ENCODE results near the gene CHI3L2.

The CHI3L2 gene

DNA sequence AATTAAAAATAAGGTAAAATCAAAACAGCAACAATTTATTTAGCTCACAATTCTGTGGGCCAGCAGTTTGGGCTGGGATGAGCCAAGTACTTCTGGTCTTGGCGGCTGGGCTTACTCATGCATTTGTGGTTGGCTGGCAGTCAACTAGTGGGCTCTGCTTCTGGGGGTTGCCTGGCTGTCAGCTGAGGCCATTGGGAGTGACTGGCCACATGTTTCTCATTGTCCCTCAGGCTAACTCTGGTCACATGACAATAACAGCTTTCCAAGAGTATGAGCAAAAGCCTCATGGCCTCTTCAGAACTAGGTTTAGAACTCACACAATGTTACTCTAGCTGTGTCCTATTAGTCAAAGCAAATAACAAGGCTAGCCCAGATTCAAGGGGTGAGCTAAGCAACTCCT lies 47.6 kb downstream of the CHI3L2 start:
- TF ChIP-seq, protein P1, sequence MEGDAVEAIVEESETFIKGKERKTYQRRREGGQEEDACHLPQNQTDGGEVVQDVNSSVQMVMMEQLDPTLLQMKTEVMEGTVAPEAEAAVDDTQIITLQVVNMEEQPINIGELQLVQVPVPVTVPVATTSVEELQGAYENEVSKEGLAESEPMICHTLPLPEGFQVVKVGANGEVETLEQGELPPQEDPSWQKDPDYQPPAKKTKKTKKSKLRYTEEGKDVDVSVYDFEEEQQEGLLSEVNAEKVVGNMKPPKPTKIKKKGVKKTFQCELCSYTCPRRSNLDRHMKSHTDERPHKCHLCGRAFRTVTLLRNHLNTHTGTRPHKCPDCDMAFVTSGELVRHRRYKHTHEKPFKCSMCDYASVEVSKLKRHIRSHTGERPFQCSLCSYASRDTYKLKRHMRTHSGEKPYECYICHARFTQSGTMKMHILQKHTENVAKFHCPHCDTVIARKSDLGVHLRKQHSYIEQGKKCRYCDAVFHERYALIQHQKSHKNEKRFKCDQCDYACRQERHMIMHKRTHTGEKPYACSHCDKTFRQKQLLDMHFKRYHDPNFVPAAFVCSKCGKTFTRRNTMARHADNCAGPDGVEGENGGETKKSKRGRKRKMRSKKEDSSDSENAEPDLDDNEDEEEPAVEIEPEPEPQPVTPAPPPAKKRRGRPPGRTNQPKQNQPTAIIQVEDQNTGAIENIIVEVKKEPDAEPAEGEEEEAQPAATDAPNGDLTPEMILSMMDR (IDR thresholded peaks at IDR 0.05; ENCODE audit: low read length) = no peak
- TF ChIP-seq EZH2phosphoT487 (IDR thresholded peaks at IDR 0.05; ENCODE audit: low read length) = no peak
- TF ChIP-seq EZH2 (optimal IDR thresholded peaks at IDR 0.05; ENCODE audit: low read depth, low read length) = no peak
- H3K79me2 ChIP-seq (ENCODE audit: low read length) = no peaks in the 10 kb centered on the region
- no peaks in the 10 kb centered on the region for H3K4me1 ChIP-seq (ENCODE audit: low read length)
- no peak overlapping the region for H3K4me3 ChIP-seq (ENCODE audit: low read length)
- no peak overlapping the region for H3K27ac ChIP-seq (ENCODE audit: low read length)
- DNase-seq = no peak
- H3K9me3 ChIP-seq (replicated peaks; ENCODE audit: insufficient read depth, low read length) = no peaks in the 10 kb centered on the region
- H2AFZ ChIP-seq (ENCODE audit: low read length) = no peak overlapping the region
- H3K27me3 ChIP-seq (replicated peaks; ENCODE audit: insufficient read depth, low read length) = no peaks in the 10 kb centered on the region
- no peak overlapping the region for H3K9ac ChIP-seq (ENCODE audit: low read length)
- H3K4me2 ChIP-seq (ENCODE audit: low read depth, low read length) = no peak overlapping the region
- no peaks in the 10 kb centered on the region for H3F3A ChIP-seq (ENCODE audit: insufficient read depth, low read length)
- no peaks in the 10 kb centered on the region for H3K9me2 ChIP-seq (replicated peaks; ENCODE audit: insufficient read depth, low read length)
- no peaks in the 10 kb centered on the region for H3K36me3 ChIP-seq (replicated peaks; ENCODE audit: insufficient read depth, low read length)
- no peaks in the 10 kb centered on the region for H4K20me1 ChIP-seq (ENCODE audit: insufficient read depth, low read length)

DNA sequence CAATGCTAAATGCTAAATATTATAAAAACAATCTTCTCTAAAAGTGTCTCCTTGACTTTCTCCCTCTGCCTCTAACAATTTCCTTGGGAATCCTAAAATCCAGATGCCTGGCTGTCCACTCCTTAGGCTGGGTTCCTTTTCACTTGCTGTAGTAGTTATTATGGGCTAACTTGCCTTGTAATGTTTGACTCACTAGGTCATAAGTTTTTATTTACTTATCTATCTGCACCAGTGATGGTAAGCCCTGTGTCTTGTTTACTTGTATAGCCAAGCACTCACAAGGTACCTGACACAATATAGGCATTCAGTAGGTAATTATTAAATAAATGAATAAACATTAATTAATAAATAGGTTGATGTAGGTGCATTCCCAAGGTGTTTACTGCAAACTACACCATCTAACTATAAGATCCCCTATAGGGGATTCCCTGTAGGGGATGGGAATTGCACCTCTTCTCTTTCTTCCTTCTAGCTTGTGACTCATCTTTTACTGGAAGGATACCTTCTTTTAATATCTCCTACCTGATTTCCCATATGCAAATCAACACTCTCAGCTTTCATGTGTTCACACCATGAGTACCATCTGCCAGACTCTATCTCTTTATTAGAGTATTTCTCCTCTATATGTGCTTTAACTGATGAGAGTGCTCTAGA lies 48.4 kb downstream of the CHI3L2 start:
- Histone ChIP-seq H3K4me3 (ENCODE audit: low read length) (no peak overlapping the region), H4K20me1 (ENCODE audit: insufficient read depth, low read length) (no peaks in the 10 kb centered on the region), H3K9me2 (replicated peaks; ENCODE audit: insufficient read depth, low read length) (no peaks in the 10 kb centered on the region), H3K36me3 (replicated peaks; ENCODE audit: insufficient read depth, low read length) (no peaks in the 10 kb centered on the region), H2AFZ (ENCODE audit: low read length) (no peak overlapping the region), H3K9ac (ENCODE audit: low read length) (no peak overlapping the region), H3K27me3 (replicated peaks; ENCODE audit: insufficient read depth, low read length) (no peaks in the 10 kb centered on the region), H3K27ac (ENCODE audit: low read length) (no peak overlapping the region), H3K9me3 (replicated peaks; ENCODE audit: insufficient read depth, low read length) (no peaks in the 10 kb centered on the region), H3K79me2 (ENCODE audit: low read length) (no peaks in the 10 kb centered on the region), H3K4me2 (ENCODE audit: low read depth, low read length) (no peak overlapping the region), H3F3A (ENCODE audit: insufficient read depth, low read length) (no peaks in the 10 kb centered on the region), H3K4me1 (ENCODE audit: low read length) (no peaks in the 10 kb centered on the region)
- DNase-seq = no peak
- no peak for TF ChIP-seq EZH2phosphoT487 (IDR thresholded peaks at IDR 0.05; ENCODE audit: low read length)
- TF ChIP-seq EZH2 (optimal IDR thresholded peaks at IDR 0.05; ENCODE audit: low read depth, low read length) = no peak
- TF ChIP-seq, protein P1 (IDR thresholded peaks at IDR 0.05; ENCODE audit: low read length) = no peak

DNA sequence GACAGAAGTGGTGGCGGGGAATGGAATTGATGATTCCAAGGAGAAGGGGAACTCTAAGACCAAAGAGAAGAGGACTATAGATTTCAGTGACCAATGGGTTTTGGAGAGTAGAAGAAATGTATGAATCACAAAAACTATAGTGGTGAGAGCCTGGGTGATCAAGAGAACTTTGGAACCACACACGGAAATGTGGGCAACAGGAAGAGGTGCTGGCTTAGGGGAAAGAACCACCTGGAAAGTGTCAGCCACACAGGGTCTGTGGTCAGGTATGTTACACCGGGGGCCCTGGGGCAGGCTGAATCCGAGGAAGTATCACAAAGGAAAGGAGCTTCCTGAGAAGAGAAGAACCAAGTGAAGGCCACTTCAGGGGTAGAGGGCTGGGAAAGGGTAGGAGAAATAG lies 51.6 kb downstream of the CHI3L2 start:
- no peak for TF ChIP-seq EZH2 (optimal IDR thresholded peaks at IDR 0.05; ENCODE audit: low read depth, low read length)
- no peak for TF ChIP-seq EZH2phosphoT487 (IDR thresholded peaks at IDR 0.05; ENCODE audit: low read length)
- TF ChIP-seq, protein P1 (IDR thresholded peaks at IDR 0.05; ENCODE audit: low read length) = no peak
- no peak overlapping the region for H3K27ac ChIP-seq (ENCODE audit: low read length)

More for the DNA sequence above, 51.6 kb downstream of the CHI3L2 start:
- no peak overlapping the region for H2AFZ ChIP-seq (ENCODE audit: low read length)
- no peaks in the 10 kb centered on the region for H3K27me3 ChIP-seq (replicated peaks; ENCODE audit: insufficient read depth, low read length)
- H3K79me2 ChIP-seq (ENCODE audit: low read length) = no peaks in the 10 kb centered on the region
- H3K36me3 ChIP-seq (replicated peaks; ENCODE audit: insufficient read depth, low read length) = no peaks in the 10 kb centered on the region
- DNase-seq = no peak
- H3K9me2 ChIP-seq (replicated peaks; ENCODE audit: insufficient read depth, low read length) = no peaks in the 10 kb centered on the region
- H3K9ac ChIP-seq (ENCODE audit: low read length) = no peak overlapping the region
- no peak overlapping the region for H3K4me3 ChIP-seq (ENCODE audit: low read length)
- no peaks in the 10 kb centered on the region for H3K9me3 ChIP-seq (replicated peaks; ENCODE audit: insufficient read depth, low read length)
- H4K20me1 ChIP-seq (ENCODE audit: insufficient read depth, low read length) = no peaks in the 10 kb centered on the region
- no peaks in the 10 kb centered on the region for H3F3A ChIP-seq (ENCODE audit: insufficient read depth, low read length)
- no peaks in the 10 kb centered on the region for H3K4me1 ChIP-seq (ENCODE audit: low read length)
- H3K4me2 ChIP-seq (ENCODE audit: low read depth, low read length) = no peak overlapping the region
